ENCODE data around the gene SURF4. TPM values are rescaled to one million over a fixed set of nuclear protein-coding genes. Genes with fewer than 3 reads are reported as not detected.

The SURF4 gene
- total and polyA plus RNA-seq, 2 of the 13 experiments (the other 11 are each of a cell fraction or from before 2014, with no cell fraction given): 220 to 265 TPM

- TF ChIP-seq, protein P1, sequence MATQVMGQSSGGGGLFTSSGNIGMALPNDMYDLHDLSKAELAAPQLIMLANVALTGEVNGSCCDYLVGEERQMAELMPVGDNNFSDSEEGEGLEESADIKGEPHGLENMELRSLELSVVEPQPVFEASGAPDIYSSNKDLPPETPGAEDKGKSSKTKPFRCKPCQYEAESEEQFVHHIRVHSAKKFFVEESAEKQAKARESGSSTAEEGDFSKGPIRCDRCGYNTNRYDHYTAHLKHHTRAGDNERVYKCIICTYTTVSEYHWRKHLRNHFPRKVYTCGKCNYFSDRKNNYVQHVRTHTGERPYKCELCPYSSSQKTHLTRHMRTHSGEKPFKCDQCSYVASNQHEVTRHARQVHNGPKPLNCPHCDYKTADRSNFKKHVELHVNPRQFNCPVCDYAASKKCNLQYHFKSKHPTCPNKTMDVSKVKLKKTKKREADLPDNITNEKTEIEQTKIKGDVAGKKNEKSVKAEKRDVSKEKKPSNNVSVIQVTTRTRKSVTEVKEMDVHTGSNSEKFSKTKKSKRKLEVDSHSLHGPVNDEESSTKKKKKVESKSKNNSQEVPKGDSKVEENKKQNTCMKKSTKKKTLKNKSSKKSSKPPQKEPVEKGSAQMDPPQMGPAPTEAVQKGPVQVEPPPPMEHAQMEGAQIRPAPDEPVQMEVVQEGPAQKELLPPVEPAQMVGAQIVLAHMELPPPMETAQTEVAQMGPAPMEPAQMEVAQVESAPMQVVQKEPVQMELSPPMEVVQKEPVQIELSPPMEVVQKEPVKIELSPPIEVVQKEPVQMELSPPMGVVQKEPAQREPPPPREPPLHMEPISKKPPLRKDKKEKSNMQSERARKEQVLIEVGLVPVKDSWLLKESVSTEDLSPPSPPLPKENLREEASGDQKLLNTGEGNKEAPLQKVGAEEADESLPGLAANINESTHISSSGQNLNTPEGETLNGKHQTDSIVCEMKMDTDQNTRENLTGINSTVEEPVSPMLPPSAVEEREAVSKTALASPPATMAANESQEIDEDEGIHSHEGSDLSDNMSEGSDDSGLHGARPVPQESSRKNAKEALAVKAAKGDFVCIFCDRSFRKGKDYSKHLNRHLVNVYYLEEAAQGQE (IDR thresholded peaks at IDR 0.05; ENCODE audit: borderline replicate concordance in 1 of 2, low read depth in 1 of 2, low read length in 2 of 2): no peak
- peak; percentile 78; the same call in 1 of the 2 replicates for TF ChIP-seq ZNF124 (CRISPR knock-in tag; IDR thresholded peaks at IDR 0.05)
- TF ChIP-seq HMG20A (CRISPR knock-in tag; IDR thresholded peaks at IDR 0.05; ENCODE audit: borderline replicate concordance): no peak
- TF ChIP-seq, protein P2, sequence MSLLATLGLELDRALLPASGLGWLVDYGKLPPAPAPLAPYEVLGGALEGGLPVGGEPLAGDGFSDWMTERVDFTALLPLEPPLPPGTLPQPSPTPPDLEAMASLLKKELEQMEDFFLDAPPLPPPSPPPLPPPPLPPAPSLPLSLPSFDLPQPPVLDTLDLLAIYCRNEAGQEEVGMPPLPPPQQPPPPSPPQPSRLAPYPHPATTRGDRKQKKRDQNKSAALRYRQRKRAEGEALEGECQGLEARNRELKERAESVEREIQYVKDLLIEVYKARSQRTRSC (CRISPR knock-in tag; IDR thresholded peaks at IDR 0.05; ENCODE audit: low read depth): no peak
- TF ChIP-seq ZNF552 (CRISPR knock-in tag; IDR thresholded peaks at IDR 0.05; ENCODE audit: borderline replicate concordance): peak; percentile 94; the same call in 1 of the 2 replicates
- peak; percentile 74; the same call in 1 of the 2 replicates for TF ChIP-seq BRCA1 (CRISPR knock-in tag; IDR thresholded peaks at IDR 0.05)
- peak; percentile 67 for TF ChIP-seq MED8 (CRISPR knock-in tag; IDR thresholded peaks at IDR 0.05; ENCODE audit: insufficient replicate concordance)
- TF ChIP-seq NFIB (CRISPR knock-in tag; IDR thresholded peaks at IDR 0.05; ENCODE audit: borderline replicate concordance): no peak
- TF ChIP-seq ZNF644 (CRISPR knock-in tag; IDR thresholded peaks at IDR 0.05; ENCODE audit: low read depth): no peak
- no peak for TF ChIP-seq ZNF296 (CRISPR knock-in tag; conservative IDR thresholded peaks at IDR 0.05)
- TF ChIP-seq MBD4 (IDR thresholded peaks at IDR 0.05; ENCODE audit: borderline replicate concordance, low read length): no peak
- peak; percentile 80; the same call in 1 of the 2 replicates for TF ChIP-seq KLF15 (CRISPR knock-in tag; IDR thresholded peaks at IDR 0.05; ENCODE audit: borderline replicate concordance)
- TF ChIP-seq ZNF451 (CRISPR knock-in tag; IDR thresholded peaks at IDR 0.05): peak; percentile 47; the same call in 1 of the 2 replicates
- TF ChIP-seq SALL2 (CRISPR knock-in tag; IDR thresholded peaks at IDR 0.05): peak; percentile 83
- no peak for TF ChIP-seq TCF7L2 (IDR thresholded peaks at IDR 0.05; ENCODE audit: low read depth, low read length)
- TF ChIP-seq NR2F2 (IDR thresholded peaks at IDR 0.05; ENCODE audit: borderline replicate concordance, low read depth): no peak; the same call in 1 of the 2 replicates
- TF ChIP-seq ARNTL (CRISPR knock-in tag; IDR thresholded peaks at IDR 0.05): peak; percentile 87
- TF ChIP-seq ZNF775 (CRISPR knock-in tag; IDR thresholded peaks at IDR 0.05; ENCODE audit: borderline replicate concordance): no peak
- no peak for TF ChIP-seq ZKSCAN5 (CRISPR knock-in tag; IDR thresholded peaks at IDR 0.05)
- TF ChIP-seq, protein P3, sequence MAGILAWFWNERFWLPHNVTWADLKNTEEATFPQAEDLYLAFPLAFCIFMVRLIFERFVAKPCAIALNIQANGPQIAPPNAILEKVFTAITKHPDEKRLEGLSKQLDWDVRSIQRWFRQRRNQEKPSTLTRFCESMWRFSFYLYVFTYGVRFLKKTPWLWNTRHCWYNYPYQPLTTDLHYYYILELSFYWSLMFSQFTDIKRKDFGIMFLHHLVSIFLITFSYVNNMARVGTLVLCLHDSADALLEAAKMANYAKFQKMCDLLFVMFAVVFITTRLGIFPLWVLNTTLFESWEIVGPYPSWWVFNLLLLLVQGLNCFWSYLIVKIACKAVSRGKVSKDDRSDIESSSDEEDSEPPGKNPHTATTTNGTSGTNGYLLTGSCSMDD (CRISPR knock-in tag; IDR thresholded peaks at IDR 0.05): no peak
- no peak for TF ChIP-seq ZHX1 (CRISPR knock-in tag; IDR thresholded peaks at IDR 0.05; ENCODE audit: low read depth)
These were observed 41.9 kb upstream of the SURF4 start, which contains the start of gene REXO4 (continued) for GRCh38 chr9:133417541-133418461.
